ENCODE results near the gene CUBN.
A peak's percentile ranks its signal among the peaks of the same experiment; 100 is the strongest.
"Not testable (repeated sequence)": the region's sequence is repeated elsewhere in the genome, so short reads cannot be mapped to it uniquely, and the experiment has no call there.

CUBN gene

DNA sequence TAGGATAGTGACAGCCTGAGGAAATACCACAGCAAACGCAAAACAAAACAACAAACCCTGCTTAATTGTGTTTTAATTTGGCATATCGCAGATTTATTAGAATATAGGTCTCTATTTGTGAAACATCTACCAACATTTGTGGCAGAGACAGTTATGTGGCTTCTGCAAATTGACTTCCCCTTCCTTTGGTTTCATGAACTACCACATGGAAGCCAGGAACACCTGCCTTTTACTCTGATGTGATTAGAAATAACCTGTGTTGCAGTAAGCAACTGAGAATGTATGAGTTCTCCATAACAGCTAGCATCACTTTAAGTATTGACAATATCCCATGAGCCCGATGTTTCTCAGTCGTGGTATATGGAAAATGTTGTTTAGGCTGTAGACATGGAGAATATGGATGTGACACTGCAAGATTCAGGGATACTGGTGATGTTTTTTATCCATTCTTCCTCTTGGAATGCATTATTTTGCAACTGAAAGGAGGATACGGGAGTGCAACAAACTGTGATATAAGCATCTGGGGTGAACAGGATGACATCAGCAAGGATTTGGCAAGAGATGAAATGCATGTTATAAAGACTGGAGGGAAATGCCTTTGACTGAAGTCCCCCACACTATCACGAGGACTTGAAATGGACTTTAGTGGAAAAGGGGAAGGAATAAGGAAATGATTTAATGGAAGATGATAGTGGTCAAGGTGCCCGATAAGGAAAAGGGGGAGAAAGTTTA is 95.9 kb downstream of the CUBN start:
- DNase-seq: no peak

DNA sequence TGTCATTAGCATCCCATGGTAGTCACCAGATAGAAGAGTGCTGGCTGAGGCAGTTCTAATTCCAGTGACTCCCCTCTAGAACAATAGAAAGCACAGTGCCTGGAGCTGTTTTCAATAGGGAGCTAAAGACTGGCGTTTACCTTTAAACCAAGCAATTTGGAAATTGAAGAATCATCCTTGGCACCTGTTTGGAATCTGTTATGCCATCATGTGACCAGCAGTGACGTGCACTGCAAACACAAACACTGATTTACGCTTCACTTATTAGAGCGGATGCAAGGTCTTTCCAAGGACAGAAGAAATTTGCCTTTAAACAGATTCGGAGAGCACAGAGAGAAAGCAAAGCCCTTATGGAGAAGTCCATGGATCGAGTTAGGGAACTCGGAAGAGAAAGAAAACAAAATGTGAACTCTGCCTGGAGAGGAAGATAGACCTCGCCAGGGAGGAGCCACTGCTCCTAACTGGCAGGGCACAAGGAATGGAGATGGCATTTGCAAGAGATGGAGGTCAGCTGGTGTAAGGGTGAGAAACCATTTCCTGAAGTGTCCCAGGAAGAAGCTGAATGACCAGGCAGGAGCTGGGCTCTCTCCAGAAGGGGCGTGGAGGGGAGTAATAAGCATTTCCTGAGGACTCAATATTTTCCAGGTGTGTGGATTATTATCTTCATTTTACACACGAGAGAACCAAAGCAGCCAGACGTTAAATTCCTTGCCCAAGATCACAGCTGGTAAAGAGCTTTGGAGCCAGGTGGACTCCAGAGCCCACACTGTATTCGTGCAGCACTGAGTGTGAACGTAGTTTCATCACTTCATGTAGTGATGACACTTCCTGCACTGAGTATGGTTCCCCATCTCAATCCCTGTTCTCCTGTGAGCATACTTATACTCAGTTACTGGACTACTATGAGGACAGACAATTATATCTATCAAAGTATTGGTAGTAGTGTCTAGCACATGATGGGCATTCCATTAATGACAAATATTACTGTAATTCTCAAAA is 97.7 kb downstream of the CUBN start:
- no peak for DNase-seq

- DNase-seq: peak; percentile 89
Measured at GRCh38 chr10:17029581-17030271, 99.9 kb downstream of the CUBN start.

- DNase-seq: no peak
Measured at GRCh38 chr10:17029239-17029580, 100.4 kb downstream of the CUBN start.

GRCh38 chr10:17028798-17029197 is 100.8 kb downstream of the CUBN start:
- DNase-seq: peak; percentile 74

- peak; percentile 96 for DNase-seq
Measured at GRCh38 chr10:17026686-17027485, 102.7 kb downstream of the CUBN start.

DNA sequence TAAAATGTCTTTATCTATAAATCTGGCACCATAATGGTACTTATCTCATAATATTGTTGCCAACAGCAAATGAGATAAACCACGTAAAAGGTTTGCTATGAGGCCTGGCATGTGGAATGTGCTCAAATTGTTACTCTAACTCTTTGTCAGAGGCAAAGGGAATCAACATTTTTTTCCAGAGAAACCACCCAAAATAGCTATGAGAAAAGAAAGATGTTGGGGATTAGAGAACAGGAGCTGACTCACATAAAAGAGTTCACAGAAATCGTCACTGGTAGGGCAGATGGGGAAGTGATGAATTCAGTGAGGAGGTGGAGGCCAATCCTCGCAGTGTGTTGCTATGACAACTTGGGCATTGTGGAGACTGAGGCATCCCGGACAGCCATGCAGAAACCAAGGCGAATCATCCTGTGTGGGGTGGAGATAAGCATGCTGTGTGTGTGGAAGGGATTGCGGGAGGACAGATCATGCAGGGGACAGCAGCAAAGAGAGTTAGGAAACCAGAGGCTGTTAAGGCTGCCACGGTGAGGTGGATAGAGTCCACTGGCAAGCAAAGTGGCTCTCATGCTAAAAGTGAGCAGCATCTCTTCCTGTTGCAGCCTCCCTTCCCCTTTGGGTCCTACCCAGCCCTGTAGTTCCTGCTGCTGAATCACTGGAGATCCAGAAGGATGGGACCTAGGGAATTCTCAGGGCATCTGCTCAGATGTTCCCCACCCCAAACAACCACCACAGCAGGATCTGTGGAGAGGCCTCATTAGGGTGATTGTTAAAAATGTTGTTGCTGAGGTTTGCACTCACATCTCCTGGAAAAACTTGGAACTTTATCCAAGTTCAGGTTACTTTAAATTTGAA is 103.9 kb downstream of the CUBN start:
- DNase-seq: peak; percentile 91

DNA sequence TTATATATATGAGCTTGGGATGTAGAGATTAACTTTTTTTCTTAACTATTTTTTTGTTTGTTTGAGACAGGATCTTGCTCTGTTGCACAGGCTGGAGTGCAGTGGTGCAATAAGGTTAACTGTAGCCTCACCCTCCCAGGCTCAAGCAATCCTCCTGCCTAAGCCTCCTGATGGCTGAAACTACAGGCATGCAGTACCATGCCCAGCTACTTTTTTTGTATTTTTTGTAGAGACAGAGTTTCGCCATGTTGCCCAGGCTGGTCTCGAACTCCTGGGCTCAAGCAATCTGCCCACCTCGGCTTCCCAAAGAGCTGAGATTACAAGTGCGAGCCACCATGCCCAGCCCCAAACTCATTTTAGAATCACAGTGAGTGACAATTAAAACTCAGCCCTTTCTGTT is 105.2 kb downstream of the CUBN start:
- DNase-seq: peak; percentile 22

GRCh38 chr10:17023386-17024298 is 106.0 kb downstream of the CUBN start:
- DNase-seq: peak; percentile 98

GRCh38 chr10:17022896-17023295 is 106.7 kb downstream of the CUBN start:
- no peak for DNase-seq

- no peak for DNase-seq
Measured at GRCh38 chr10:17022466-17022825, 107.2 kb downstream of the CUBN start.

GRCh38 chr10:17021656-17022465 is 107.8 kb downstream of the CUBN start:
- DNase-seq: no peak

DNA sequence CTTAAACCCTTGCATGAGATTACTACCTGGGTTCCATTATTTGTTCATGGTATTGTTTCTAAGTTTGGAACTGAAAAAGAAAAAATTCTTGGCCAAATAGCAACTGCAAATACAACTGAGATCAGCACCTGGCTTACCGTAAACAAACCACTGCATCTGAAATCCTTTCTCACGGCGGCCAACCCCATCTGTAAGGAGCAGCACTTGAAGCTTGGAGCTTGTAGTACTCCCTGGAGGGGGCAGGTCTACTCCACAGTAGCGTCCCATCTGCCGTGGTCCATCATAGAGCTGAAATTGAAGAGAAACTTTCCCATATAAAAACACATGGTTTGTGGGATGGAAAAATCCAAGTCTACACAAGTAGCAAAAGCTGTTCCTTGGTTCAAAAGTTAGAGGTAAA is 109.9 kb downstream of the CUBN start:
- DNase-seq: no peak

- not testable (repeated sequence) for DNase-seq
Measured at GRCh38 chr10:17013131-17013983, 116.3 kb downstream of the CUBN start.

DNA sequence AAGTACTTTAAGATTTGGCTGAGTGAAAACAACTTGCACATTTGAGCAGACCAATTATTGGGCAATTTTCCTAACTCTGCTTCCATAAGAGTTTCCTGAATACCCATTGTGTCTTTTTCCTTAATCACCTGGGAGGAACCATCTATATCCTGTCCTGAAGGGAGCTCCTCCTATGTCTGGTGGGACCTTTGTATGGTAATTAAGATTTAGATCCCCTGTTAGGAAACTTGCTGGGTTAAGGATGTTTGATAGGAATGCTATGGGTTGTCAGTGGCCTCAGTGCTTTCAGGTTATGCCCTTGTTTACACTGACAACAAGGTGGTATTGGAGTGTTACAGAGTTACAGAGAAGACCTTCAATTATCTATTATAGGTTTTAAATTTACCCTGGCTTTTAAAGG is 116.9 kb downstream of the CUBN start:
- not testable (repeated sequence) for DNase-seq

- no peak for DNase-seq
Measured at GRCh38 chr10:17010363-17011145, 119.1 kb downstream of the CUBN start.

DNA sequence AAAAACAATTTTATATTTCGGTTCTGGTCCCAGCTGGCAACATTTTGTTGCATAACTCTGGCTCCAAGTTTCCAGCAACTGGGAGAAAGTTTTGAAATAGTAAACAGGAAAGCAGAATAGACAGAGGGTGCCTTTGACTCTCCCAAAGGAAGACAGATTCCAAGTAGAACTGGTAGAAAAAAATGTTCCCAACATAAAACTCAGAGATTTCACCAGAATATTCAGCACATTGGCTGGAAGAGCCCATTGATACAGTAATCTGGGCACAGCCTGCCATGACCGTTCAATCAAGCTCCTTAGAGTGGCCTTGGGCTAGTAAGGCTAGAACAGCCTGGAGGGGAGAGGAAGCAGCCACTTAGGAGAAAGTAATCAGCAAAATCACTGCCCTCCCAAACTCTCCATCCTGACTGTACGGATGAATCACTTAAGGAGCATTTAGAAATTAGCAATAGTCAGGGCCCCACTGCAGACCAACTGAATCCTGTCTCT is 120.4 kb downstream of the CUBN start:
- DNase-seq: no peak

DNA sequence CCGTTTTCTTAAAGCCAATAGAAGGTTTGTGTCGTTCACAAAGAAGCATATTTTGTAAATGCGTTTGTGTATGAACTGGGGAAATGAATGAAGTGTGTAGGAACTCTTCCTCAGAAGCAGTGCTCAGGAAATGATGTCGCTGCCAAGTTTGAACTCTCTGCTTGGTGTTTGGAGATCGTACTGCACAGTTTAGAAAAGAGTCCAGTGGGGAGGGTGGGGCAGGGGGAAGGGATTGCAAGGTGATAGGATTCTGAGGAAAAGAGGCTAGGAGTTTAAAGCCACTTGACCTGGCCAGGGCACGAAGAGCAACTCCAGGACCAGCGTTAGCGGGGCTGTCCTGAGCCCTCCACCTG is 122.2 kb downstream of the CUBN start:
- no peak for DNase-seq

Measured in activated CD4-positive, alpha-beta T cell treated with anti-CD3 and anti-CD28 coated beads, Interleukin-2, amount 50 U/mL, for 16 hours (primary cell).